Activated CD4-positive, CD25-positive, alpha-beta regulatory T cell treated with anti-CD3 and anti-CD28 coated beads, Interleukin-2, amount 50 U/mL, for 16 hours (primary cell): ENCODE measurements around the gene GP1BA.
A peak's percentile ranks its signal among the peaks of the same experiment; 100 is the strongest.

Experiments
- DNase-seq: peaks from one replicate; pipeline ENCODE4 v3.0.0-alpha.2; 2020; ENCODE audit warnings: low read depth, low spot score

The GP1BA gene

DNA sequence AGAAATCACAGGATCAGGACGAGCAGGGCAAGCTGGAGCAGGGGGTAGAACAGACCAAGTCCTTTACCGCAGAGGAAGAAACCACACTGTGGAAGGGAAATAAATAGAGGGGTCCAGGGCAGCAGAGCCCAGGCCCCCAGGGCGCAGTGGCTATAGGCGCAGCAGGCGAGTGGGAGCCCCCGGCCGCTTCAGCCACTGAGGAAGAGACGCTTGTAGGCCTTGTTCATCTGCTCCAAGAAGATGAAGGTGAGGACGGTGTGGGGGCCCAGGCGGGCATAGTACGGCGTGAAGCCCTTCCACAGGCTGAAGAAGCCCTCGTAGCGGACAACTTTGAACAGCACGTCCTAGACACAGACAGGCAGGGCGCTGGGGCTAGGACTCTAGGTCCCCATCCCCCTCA is 5.5 kb downstream of the GP1BA start:
- DNase-seq: no peak

DNA sequence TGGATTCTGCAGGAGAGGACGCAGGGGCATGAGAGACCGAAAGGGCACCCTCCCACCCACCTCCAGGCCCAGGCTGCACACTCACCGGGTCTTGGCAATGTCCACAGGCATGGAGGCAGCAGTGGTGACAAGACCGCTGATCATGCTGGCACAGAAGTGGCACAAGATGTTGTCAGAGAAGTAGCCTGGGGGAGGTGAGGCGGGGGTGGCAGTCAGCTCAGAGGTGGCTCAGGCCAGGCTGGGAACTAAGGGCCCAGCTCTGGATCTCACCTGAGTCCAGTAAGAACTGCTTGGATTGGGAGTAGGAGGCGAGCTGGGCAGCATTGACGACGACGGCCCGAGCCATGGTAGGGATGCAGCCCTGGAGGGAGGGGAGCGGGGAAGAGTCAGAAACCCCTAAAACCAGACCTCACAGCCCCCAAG is 6.0 kb downstream of the GP1BA start:
- DNase-seq: no peak

DNA sequence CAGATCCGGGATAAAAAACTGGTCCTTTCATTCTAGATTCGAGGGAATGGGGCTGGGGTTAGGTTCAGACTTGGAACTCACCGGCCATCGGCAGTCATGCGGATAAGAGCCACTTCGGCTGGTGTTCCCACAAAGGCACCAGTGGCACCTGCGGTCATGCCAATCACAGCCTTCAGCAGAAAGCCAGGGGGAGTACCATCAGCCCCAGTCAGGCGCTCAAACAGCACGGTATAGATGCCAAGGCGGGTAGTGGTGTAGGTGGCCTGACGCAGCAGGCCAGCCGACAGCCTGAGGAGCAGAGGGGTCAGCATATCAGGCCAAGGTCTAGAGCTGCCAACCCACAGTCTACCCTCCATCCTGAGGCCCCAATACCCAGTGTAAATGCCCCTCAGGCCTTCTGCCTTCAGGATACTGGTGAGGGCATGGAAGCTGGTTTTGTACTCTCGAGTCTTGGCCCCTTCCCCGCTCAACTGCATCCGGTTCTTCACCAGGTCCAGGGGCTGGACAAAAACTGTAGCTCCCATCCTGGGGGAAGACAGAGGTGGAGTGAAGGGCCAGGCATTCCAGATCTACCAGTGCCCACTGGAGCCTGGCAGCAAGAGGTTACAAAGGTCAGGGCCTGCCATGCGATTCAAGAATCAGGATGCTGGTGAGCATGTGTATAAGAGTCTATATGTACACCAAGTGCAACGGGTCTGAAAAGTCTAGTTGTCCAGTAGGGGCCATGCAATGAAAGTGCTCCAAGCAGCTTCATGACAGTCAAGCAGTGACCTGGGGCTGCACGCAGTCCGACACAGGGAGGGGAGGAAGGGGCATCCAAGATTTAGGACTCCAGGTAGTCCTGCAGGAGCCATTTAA is 6.8 kb downstream of the GP1BA start:
- no peak for DNase-seq

DNA sequence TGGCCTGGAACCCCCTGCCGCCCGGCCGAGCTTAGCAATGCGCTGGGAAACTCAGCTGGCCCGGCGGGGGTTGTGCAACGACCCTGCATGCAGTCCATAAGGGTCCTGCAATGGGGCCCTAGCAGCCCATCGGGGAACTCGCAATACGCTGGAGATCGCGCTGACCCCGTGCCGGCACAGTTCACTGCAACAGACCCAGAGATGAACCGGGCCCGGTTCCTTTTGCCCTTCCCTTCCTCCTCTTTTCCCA is 7.4 kb downstream of the GP1BA start:
- no peak for DNase-seq

DNA sequence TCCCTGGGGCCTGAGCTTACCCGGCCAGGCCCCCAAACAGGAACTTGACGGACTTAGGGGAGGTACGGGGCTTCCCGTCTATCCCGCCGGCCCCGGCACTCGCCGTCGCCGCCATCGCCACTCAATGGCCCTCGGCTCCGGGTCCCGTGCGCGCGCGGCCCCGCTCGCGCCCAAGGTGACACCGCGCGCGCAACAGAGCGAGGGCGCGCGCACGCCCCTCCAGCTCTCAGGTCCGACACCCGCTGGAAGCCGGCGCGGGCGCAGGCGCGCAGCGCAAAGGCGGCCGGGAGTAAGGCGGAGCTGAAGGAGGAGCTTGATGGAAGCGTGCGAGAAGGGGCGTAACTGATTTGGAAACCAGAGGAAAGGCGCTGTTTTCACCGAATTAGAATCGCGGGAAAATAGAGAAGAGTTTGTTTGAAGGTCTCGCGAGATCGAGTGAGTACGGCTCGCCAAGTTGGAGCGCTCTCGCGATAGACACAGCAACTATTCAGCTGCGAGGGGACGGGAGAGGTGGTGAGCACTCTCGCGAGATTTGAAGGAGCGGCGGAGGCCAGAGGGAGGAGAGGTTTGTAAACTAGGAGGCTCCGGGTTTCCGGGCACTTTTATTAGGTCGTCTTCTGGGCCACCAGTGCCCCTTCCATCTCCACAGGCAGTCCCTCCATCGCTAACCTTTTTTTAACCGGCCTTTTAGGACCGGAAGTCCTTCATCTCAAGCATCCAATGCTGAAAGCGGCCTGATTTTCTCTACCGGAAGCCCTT is 7.9 kb downstream of the GP1BA start, which contains the start of the genes RNF167 and SLC25A11:
RNF167 (plus strand) TSS at position 473 of the 759 bp plus-strand sequence. CDS start 642 bp downstream, outside the sequence.
SLC25A11 (minus strand) TSS at position 251 of the 759 bp plus-strand sequence; CDS start at position 115, 136 bp downstream.
- DNase-seq: peak; percentile 91

DNA sequence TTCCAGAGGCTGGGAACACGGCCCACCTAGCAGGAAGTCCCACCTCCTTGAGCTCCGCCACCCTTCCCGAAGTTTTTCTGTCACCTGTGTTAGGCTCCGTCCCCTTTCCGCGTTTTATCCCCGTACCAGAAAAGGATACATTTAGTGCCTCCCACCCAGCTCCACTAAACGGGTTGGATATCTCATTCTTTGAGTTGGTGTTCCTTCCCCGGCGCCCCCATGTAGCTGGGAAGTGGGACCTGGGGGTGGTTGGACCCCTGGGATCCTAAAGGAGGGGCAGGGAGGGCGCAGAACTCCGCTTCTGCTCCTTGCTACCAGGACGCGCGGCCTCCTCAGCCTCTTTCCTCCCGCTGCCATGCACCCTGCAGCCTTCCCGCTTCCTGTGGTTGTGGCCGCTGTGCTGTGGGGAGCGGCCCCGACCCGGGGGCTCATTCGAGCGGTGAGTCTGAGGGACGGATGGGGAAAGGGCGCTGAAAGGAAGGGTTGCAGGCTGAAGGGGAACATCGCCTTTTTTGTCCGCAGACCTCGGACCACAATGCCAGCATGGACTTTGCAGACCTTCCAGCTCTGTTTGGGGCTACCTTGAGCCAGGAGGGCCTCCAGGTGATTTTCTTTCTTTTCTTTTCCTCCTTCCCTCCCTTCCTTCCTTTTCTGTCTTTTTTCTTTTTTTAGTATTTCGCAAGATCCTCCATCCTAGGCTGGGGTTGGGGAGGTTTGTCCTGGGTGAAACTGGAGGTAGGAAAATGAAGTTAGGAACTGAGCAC is 8.7 kb downstream of the GP1BA start:
- no peak for DNase-seq

DNA sequence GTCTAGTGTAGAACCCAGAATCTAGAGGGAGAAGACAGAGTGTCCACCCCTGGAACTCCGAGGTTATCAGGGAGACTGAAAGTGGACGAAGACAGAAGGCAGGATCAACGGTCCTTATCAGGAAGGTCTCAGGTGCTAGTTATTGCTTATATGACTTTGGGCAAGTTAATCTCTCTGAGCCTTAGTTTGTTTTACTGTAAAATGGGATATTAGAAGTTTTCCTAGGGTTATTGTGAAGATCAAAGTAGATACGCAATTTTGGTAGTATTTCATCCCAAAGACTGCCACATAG is 9.2 kb downstream of the GP1BA start:
- no peak for DNase-seq

DNA sequence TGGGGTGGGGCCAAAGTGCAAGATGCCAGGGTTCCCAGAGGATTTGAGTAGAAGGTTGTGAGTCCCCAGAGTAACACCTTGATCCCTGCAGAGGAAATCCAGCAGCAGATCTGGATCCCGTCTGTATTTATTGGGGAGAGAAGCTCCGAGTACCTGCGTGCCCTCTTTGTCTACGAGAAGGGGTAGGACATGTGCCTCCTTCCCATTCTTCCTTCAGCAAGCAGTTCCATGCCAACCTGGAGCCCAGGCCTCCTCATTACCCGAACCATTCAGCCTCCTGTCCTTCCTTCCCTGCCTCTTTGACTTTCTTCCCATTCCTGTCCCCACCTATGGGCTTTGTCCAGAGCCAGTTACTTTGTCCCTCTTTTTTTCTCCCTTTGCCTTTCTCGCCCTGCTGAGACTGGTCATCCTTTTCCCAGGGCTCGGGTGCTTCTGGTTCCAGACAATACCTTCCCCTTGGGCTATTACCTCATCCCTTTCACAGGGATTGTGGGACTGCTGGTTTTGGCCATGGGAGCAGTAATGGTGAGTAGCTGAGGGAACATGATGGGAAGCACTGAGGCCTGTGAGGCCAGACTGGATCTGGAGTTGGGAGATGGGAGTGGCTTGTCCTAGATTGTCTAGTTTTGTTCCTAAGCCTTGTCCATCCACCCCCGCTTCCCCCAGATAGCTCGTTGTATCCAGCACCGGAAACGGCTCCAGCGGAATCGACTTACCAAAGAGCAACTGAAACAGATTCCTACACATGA is 10.9 kb downstream of the GP1BA start:
- no peak for DNase-seq

DNA sequence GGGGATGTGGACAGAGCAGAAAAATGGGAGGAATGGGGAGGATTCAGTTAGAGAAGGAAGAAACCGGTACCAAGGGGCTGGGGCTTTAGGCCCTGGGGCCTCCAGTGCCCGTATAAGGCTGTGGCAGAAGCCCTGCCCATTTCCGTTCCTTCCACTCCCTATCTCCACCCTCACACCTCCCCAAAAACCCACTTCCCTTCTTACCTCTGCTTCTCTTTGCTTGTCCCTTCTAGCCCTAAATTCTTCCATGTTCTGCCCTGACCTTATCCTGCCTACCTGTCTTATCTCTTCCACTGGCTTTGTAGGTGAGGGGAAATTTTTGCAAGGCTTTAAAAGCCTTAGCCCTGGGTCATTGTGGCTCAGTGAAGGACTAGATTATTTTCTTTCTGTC is 12.1 kb downstream of the GP1BA start:
- no peak for DNase-seq

DNA sequence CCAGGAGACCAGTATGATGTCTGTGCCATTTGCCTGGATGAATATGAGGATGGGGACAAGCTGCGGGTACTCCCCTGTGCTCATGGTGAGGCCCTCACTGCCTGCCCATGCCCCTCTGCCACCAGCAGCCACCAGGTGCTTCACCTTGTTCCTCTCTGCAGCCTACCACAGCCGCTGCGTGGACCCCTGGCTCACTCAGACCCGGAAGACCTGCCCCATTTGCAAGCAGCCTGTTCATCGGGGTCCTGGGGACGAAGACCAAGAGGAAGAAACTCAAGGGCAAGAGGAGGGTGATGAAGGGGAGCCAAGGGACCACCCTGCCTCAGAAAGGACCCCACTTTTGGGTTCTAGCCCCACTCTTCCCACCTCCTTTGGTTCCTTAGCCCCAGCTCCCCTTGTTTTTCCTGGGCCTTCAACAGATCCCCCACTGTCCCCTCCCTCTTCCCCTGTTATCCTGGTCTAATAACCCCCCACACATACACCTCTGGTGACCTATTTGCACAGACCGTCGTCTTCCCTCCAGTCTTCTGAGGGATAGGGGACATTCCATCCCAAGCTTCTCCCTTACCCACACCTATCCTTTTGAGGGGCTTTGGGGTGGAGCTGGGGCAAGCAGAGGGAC is 12.6 kb downstream of the GP1BA start:
- DNase-seq: no peak

DNA sequence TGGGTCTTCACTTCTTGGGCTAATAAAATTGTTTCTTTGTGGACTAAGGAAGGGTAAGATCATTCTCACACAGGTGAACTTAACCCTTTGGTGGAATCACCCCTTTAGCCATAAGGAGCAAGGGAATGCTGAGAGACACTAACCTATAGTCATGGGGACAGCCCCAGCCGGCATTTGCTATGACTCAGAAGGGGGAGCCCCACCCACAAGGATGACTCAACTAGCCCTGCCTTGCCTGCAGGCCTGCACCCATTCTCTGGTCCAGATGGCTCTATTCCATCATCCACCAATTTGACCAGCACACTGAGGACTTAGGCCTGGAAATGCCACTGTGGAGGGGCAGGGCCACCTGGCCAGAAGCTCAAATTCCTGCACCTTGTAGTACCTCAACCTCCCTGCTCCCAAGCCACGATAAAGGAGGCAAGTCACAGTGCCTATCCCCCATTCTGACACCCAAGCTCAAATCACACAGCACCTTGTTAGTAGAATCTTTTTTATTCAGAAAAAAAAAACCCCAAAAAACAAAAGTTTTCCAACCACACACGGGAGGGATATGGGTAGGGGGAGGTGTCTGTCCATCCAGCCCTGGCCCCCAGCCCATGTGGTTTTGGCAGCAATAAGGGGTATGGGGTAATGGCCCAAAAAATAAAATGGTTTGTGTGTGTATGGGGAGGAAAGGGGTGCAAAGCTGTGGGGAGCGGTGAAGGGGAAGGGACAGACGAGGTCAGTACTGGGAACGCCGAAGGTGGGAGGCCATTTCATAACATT is 13.3 kb downstream of the GP1BA start:
- peak; percentile 59 for DNase-seq

DNA sequence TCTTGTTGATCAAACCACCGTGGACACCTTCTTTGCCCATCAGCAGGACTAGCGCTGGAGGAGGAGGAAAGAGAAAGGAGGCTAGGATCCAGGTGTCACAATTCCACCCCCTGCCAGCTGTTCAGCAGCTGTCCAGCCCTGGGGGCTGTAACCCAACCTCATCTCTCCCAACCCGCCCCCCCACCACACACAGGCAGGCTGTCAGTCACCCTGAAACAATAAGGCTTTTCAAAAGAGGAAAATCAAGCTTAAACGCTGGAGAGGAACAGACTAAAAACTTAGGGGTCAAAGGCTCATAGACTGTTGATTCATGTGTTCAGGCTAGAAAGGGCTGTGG is 13.8 kb downstream of the GP1BA start:
- DNase-seq: no peak

DNA sequence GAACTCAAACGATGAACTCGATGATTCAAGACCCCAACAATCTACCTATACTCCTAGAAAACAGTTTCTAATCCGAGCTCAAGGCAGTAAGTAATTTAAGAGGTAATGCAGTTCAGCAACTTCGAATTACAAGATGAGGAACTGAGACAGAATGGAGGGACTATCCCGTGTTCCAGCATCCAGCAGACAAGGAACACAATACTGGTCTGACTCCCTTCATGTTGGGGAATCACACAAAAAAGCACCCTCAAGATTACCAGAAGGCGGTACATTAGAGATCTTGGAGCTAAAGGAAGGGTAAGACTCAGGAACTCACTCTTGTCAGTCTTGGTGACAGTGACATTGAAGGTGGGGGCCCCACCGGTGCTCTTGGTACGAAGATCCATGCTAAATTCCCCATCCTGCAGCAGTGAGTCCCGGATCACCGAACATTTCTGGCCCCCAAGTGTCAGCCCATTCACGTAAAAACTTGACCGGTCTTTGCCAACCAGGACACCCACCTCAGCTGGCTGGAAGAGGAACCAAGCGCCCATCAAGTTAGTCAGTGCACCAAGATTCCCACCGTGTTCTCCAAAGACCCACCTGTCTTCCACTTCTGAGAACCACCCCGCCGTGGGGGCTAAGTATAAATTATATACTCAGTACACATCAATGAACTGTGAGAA is 14.4 kb downstream of the GP1BA start:
- no peak for DNase-seq

DNA sequence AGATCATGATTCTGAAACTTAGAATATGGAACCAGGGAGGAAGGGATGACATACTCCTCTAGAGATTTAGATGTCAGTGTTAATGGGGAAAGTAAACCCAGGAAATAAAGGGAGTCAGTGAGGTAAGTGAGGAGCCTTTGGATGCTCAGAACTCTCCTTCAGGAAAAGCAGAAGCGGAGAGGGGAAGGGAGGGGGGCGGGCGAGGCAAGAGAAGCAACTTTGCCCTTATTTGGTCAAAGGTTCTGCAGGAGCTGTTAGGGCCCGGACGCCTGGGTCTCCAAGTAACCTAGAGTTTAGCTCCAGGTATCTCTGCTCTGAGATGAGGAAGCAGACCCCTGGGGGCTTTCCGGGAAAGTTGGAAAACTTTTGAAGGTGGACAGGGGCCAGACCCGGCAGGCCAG is 14.9 kb downstream of the GP1BA start:
- DNase-seq: no peak

DNA sequence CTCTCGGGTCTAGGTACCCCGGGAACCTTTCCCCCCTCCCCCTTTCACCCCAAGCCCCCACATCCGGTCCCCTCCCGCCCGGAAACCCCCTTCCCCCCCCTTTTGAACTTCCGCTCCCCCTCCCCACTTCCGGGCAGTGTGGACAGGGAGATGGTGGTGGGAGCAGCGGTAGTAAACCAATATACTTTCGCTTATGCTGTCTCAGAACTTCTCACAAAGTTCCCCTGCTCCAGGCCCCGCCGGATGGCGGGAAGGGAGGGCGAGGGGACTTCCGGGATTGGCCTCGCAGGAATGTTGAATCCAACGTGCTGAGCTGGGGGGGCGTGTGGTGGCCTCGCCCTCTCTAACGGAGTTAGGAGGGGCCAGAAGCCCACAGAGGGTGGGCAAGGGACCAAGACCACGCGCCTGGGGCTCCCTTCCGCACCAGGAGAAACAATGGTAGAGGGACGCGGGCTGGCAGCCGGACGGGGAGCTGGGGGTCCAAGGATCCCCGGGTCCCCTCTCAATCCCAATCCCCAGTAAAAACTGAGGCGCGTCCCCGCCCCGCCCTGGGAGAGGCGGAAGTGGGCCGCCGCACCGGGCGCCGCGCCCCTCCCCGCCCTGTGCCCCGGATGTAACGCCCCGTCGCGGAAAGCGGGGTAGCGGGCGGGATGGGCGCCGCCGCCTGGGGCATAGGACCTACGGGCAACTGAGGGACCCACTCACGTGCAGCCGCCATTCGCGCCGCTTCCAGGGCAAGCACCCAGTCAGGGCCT is 15.5 kb downstream of the GP1BA start:
- DNase-seq: peak; percentile 50

DNA sequence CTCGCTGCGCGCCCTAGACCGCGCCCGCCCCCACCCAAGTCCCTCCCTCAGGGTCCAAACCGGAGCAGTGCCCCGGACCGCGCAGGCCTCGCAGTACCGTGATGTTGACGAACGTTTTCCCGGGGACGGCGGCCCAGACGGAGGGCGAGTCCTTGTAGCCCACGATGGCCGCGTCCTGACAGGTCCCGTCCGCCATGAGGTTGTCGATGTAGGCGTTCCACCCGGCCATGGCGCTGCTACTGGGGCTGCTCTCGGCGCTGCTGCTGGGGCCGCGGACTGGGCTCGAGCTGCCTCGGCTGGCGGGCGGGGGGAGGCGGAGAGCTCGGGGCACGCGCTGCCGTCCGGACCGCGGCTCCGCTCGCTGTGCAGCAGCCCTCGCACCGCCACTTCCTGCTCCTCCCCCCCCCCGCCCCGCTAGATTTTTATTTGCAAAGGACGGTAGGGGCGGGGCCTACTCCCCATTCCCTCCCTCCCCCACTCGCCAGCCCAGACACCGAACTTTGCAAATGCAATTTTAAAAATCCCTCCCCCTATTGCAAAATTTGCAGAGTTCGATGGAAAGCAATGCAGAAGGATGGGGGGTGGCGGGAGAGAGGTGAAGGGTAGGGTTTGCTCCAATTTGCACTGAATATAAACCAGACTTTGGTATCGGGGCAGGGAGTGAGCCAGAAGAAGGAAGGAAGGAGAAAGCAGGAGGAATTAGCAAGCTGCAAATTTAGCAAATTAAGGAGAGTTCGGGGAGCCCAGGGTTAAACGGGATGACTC is 16.3 kb downstream of the GP1BA start, which contains the start of gene PFN1:
PFN1 (minus strand) TSS at position 365 of the 765 bp plus-strand sequence; CDS start at position 229, 136 bp downstream.
- DNase-seq: peak; percentile 78

DNA sequence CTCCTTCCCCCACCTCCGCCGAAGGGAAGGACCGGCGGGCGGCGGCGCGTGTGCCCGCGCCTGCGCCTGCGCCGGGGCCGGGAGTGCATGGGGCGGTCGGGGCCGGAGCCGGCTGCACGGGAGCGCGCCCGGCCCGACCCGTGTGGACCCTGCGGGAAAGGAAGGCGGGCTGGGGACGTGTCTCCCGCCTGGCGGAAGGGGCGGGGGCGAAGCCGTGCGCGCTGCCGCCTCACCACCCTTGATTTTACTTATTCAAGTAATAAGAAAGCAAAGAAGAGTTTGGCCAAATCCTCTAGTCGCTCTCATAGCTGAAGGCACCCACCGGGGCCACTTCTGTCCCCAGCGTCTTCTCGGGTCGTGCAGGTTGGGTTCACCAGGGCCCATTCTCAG is 16.8 kb downstream of the GP1BA start:
- DNase-seq: no peak

DNA sequence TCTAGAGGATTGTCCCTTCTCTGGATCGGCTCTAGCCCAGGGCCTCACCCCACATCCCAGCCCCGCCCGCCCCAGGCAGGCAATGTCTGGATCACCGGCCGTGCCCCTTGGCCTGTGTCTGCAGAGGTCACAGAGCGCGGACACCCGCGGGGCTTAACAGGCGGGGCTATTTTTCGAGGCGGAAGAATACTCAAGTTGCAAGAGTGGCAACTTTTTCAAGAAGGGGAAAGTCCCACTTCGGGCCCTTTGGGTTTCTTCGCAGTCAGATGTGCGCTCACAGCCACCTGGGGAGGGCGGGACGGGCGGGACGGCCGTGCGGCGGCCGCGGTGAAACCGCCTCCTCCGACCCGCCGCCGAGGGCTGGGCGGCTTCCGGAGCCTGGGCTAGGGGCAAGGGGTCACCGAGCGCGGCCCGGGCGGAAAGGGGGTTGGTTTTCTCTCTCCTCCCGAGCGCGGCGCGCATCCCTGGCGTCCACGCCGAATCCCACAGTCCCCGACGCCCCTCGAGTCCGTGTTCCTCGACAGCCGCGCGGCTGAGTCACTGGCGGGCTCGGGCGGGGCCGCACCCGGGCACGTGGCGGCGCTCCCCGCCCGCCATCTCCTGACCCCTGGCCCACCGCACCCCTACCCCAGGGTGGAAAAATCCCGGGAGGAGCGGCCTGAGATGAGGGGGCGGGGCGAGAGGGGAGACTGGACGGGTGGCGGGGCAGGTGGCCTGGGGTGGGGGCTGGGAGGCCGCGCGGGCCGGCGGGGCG is 17.4 kb downstream of the GP1BA start:
- peak; percentile 58 for DNase-seq
